HG02571 (cell line): Measurements from ENCODE around the gene FSTL1.

Source experiments
- ATAC-seq: cut with Tn5 transposase; IDR thresholded peaks from one replicate; pipeline ENCODE4 v1.9.1; 2021; ENCODE audit warnings: mild to moderate bottlenecking, moderate library complexity; ENCODE audit not compliant: unreplicated experiment

The FSTL1 gene

DNA sequence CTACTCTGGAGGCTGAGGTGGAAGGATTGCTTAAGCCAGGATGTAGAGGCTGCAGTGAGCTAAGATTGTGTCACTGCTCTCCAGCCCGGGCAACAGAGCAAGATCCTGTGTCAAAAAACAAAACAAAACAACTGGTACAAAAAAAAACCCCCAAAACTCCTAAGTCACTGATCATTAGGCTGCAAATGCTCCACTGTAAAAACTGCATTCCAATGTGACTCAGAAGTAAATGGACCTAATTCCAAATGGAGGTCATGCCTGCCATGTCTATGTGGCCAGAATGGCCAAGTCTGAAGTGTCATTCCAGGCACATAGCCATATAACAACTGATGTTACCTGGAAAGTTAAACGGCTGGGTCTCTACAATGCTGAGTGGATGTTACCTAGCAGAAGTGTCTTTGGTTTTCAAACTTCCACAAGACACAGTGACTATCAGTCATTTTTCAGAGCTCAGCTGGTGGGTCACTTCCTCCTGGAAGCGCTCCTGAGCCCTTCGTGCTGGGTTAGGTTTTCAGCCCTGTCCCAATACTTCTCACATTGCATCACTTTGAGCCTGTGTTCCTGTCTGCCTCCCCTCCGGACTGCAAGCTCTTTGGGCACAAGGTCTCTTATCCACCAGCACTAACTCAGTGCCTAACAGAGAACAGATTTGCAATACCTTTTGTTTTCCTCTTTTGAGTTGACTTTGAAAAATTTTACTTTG, 10.6 kb downstream of the FSTL1 start:
- no peak for ATAC-seq

GRCh38 chr3:120438665-120439370, 12.0 kb downstream of the FSTL1 start:
- no peak for ATAC-seq

DNA sequence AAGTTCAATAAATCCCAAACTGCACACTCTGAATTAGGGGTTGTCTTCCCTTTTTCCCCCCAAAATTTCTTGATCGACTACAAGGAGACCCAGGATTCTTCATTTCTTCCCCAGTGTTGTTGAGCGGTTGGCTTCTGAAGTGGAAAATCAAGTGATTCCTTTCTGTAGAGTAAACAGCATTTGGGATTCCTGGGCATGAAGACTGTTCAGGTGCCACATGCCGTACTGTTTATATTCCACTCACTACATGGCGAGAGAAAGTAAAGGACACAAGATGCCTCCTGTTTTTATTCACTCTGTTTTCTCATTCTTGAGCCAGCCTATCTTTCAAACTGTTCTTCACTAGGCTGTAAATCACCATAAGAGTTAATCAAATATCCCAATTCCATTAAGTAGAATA, 12.6 kb downstream of the FSTL1 start:
- no peak for ATAC-seq

DNA sequence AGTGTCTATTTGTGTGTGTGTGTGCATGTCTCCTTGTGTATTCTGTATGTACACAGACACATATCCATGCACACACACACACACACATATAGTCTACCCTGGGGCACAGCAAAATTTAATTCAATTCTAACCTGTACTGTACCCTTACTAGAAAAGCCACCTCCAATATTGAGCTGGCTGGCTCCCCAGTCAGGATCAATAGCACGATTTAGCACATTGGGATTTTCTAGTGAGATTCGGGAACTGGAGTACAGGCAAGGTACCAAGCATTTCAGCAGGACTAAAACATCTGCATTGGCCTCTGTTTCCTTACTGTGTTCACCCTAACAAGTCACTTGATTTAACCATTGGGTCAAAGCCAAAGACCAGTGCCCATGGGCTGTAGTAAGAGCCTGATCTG, 13.2 kb downstream of the FSTL1 start:
- no peak for ATAC-seq

DNA sequence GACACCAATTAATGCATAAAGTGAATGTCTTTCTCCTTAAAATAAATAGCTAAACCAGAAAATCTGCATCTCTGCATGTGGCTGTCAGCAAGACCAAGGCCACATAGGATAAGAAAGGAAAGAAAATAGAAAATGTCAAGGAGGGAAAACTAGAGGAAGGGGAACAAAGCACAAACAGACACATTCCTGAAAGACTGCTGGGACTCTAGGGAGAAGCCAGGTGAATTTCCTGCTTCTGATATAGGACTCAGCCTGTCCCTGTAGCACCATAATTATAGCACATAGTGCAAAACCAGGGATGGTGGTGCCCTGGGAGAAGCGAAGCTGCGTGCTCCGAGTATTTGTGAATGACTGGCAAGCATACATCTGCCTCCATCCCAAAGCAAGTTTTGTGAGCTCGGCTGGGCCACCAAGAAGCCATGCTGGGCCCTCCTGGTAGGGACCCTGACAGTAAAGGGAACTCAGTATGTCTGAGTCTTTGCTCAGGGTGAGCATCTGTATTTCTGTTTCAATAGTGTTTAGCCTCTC, 14.2 kb downstream of the FSTL1 start:
- ATAC-seq: no peak

DNA sequence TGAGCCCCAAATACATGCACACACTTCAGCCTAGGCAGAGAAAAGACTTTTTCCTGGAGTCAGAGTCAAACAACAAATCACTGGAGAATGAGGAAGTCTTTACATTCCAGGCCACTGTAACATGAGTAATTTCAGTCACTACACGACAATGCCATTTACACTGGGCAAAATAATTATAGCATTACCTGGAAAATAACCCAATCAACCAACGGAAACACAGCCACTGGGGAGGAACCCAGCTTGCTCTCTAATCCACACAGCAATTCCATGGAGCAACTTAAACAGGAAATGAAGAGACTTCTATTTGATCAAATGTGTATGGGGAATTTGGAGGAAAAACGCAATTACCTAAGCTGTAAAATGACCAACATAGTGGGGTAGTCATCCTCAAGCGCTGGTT, 15.2 kb downstream of the FSTL1 start:
- ATAC-seq: no peak

GRCh38 chr3:120433662-120434331, 17.0 kb downstream of the FSTL1 start:
- ATAC-seq: no peak

GRCh38 chr3:120432150-120432860, 18.5 kb downstream of the FSTL1 start:
- no peak for ATAC-seq

- no peak for ATAC-seq
Measured at GRCh38 chr3:120429921-120430361, 20.9 kb downstream of the FSTL1 start.

DNA sequence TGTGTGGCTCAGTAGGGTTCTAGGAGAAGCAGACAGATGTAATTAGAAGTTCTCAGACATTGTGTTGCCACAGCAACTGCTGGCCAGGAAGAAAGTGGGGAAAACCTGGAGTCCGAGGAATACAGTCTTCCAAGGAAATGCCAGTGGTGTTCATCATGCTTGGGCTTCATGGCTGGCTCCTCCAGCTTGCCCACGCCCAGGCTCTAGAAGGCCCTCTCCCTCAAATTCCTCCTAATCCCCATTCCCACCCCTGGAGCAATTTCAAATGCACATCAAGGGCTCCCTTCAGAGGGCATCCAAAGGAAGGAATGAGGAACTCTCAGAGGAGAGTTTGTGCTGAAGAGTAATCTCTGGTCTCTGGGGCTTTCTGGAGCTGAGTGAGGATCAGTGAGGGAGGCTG, 21.9 kb downstream of the FSTL1 start:
- ATAC-seq: no peak

- no peak for ATAC-seq
Measured at GRCh38 chr3:120427201-120427600, 23.6 kb downstream of the FSTL1 start.

GRCh38 chr3:120425572-120426250, 25.1 kb downstream of the FSTL1 start:
- ATAC-seq: no peak

- no peak for ATAC-seq
Measured at GRCh38 chr3:120424976-120425570, 25.7 kb downstream of the FSTL1 start.

DNA sequence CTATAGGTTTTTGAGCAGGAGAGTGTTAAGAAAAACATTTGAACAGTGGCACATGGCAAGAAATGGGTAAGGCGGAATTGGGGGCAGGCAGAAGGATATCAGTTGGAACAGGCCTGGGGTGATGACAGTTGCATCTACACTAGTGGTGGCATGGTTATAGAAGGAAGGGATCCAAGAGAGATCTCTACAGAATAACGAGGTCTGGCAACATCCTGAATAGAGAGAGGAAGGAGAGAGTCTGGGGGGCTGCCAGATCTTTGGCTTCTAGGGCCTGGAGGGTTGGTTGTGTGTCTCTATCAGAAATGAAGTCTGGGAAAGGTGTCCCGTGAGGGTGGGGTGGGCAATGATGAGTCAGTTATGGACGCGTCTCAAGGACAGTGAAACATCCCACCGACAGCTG, 26.3 kb downstream of the FSTL1 start:
- ATAC-seq: no peak

DNA sequence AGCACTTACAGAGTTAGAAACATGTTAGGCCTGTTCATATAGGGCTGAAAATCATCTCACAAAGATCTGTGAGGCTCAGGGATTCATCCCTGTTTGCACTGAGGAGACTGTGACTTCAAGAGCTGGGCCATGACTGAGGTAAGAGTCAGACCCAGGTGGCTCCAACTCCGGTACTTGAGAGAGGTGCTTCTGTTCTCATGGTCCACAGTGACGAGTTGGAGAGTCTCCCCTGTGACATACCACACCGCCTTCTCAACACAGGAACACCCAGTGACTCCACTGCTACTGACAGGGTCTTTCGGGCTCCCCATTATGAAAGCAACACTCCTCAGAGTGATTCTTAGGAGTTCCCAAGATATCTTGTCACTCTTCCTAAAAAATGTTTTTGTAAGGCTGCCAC, 27.4 kb downstream of the FSTL1 start:
- ATAC-seq: no peak

DNA sequence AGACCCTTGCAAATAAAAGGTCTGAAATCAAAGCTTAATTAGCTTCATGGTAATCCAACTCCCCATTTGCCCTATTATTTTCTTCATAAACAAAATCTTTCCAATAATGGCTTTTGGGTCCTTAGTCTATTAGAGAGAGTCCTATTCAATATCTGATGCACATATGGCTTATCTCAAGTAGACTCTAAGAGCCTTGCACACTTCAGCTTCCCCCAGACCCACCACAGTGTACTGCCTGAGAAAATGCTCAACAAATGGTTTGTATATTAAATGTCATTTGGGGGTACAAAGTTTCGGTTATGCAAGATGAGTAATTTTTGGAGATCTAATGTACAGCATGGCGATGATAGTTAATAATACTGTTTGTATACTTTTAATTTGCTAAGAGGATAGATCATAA, 28.9 kb downstream of the FSTL1 start:
- no peak for ATAC-seq

DNA sequence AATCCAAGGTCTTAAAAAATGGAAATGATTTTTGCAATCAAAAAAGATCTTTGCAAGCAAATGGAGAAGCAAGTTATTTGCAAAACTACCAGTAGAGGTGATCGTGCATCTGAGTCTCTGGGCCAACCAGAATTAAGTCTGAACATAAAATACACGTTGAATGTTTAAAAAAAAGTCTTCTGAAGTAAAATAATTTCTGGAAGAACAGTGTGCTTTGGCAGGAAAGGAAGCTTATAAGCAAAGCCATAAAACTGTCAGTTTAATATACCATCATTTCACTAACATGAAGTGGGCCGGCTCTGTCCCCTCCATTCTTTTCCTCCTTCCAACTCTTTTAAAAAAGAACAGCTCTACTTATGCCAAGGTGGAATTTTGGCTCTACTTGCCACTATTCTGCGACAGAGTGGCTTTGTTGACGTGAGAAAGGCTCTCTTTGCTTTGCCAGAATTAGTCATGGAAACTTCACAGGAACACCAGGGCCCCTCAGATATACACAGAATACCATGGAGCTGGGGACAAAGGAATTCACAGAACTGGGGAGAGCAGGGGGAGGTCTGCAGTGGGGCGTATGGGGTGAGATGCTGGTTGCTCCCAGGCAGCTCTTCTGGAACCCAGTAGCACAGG, 29.8 kb downstream of the FSTL1 start:
- no peak for ATAC-seq

DNA sequence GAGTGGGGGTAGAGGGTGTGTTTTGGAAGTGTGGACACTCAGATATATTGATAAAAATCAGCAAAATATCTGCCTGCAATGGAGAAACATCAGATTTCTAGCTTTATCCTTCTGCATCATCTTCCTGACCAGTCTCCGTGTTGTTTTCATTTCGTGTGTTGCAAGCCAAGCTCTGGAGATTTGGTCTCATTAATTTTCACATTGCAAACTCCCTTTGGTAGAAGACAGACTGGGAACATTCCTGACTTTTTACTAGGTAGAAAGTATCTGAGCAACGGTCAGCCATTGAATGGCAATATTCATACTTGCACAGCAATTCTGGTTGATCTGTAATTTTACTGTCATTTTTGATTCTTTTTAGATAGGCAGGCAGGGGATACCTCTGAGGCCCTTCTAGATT, 30.4 kb downstream of the FSTL1 start:
- no peak for ATAC-seq

- no peak for ATAC-seq
Measured at GRCh38 chr3:120419797-120420196, 31.0 kb downstream of the FSTL1 start.
